SK-N-SH (cell line): ENCODE results near the gene TFAP2D. TPM values are rescaled to one million over a fixed set of nuclear protein-coding genes. Genes with fewer than 3 reads are reported as not detected.

Experiments
- CTCF ChIA-PET: fragments of 300-600, 350-600 bp; formaldehyde crosslinking; extraction: SDS; loops from one replicate; lab custom pipeline; 2021; lab: Yijun Ruan, JAX
- POLR2A ChIA-PET: fragments of 350-600 bp; sonication (Branson Sonifier 250); formaldehyde crosslinking; extraction: SDS; loops from one replicate; lab custom pipeline; 2020; ENCODE audit warnings: antibody characterized with exemption, inconsistent platforms; lab: Yijun Ruan, JAX
- DNase-seq: peaks from one replicate; pipeline ENCODE4 v3.0.0; 2012
- H2AFZ ChIP-seq: fragments of 200-600 bp; sonication (generic); 2 replicates; pipeline ENCODE4 v1.8.1; 2016; ENCODE audit warnings: antibody characterized with exemption, mild to moderate bottlenecking, low read depth
- H3F3A ChIP-seq: fragments of 200-600 bp; sonication (generic); replicated peaks from 2 replicates; pipeline ENCODE3; 2016; ENCODE audit warnings: antibody characterized with exemption, mild to moderate bottlenecking; ENCODE audit not compliant: insufficient read depth
- H3K27ac ChIP-seq, 2 experiments: fragments of 200-500 bp in 1 of 2; fragments of 200-600 bp in 1 of 2; sonication (Bioruptor generic) in 1 of 2; sonication (generic), shearing (Covaris generic) in 1 of 2; 2 replicates each; pipeline versions ENCODE4 v1.5.1 to v1.6.1; 2014 to 2016; ENCODE audit warnings: low read depth in 2 of 2, inconsistent platforms in 1 of 2, low read length in 1 of 2, mild to moderate bottlenecking in 1 of 2, mixed read lengths in 1 of 2
- H3K27me3 ChIP-seq: fragments of 200-600 bp; sonication (generic), shearing (Covaris generic); 2 replicates; pipeline ENCODE4 v1.6.1; 2016; ENCODE audit warnings: mixed run types; ENCODE audit not compliant: insufficient read depth
- H3K36me3 ChIP-seq, 2 experiments: fragments of 200-500 bp in 1 of 2; fragments of 200-600 bp in 1 of 2; sonication (Bioruptor generic) in 1 of 2; sonication (generic) in 1 of 2; replicated peaks in 1 of 2; 2 replicates each; pipeline versions ENCODE3 to v1.5.1; 2014 to 2016; ENCODE audit warnings: low read length in 1 of 2, mild to moderate bottlenecking in 1 of 2; ENCODE audit not compliant: insufficient read depth in 2 of 2, control insufficient read depth in 1 of 2
- H3K4me1 ChIP-seq, 2 experiments: fragments of 200-500 bp in 1 of 2; fragments of 200-600 bp in 1 of 2; sonication (Bioruptor generic) in 1 of 2; sonication (generic), shearing (Covaris generic) in 1 of 2; 2 replicates each; pipeline versions ENCODE4 v1.5.1 to v1.6.1; 2014 to 2016; ENCODE audit warnings: low read depth in 1 of 2, low read length in 1 of 2, mixed run types in 1 of 2; ENCODE audit not compliant: insufficient read depth in 2 of 2, control insufficient read depth in 1 of 2
- H3K4me2 ChIP-seq: fragments of 200-600 bp; sonication (generic), shearing (Covaris generic); 2 replicates; pipeline ENCODE4 v1.6.1; 2017; ENCODE audit warnings: mixed run types
- H3K4me3 ChIP-seq, 2 experiments: fragments of 200-500 bp in 1 of 2; fragments of 200-600 bp in 1 of 2; sonication (Bioruptor generic) in 1 of 2; sonication (generic), shearing (Covaris generic) in 1 of 2; 2 replicates each; pipeline versions ENCODE4 v1.5.1 to v1.8.1; 2014 to 2016; ENCODE audit warnings: low read depth in 2 of 2, inconsistent platforms in 1 of 2, low read length in 1 of 2, mild to moderate bottlenecking in 1 of 2, mixed read lengths in 1 of 2, moderate library complexity in 1 of 2
- H3K79me2 ChIP-seq: fragments of 200-600 bp; sonication (generic); 2 replicates; pipeline ENCODE4 v1.8.1; 2017; ENCODE audit warnings: mild to moderate bottlenecking; ENCODE audit not compliant: insufficient read depth
- H3K9ac ChIP-seq: fragments of 200-600 bp; sonication (generic); 2 replicates; pipeline ENCODE4 v1.6.1; 2017; ENCODE audit warnings: mixed run types
- H3K9me2 ChIP-seq: fragments of 200-600 bp; sonication (generic); 2 replicates; pipeline ENCODE4 v1.6.1; 2017; ENCODE audit warnings: mixed run types
- H3K9me3 ChIP-seq: fragments of 200-600 bp; sonication (generic); 2 replicates; pipeline ENCODE4 v1.6.1; 2017; ENCODE audit warnings: mixed run types, mild to moderate bottlenecking, moderate library complexity
- H4K20me1 ChIP-seq: fragments of 200-600 bp; sonication (generic); 2 replicates; pipeline ENCODE4 v1.6.1; 2017; ENCODE audit warnings: mild to moderate bottlenecking, mixed run types; ENCODE audit not compliant: insufficient read depth
- EZH2phosphoT487 ChIP-seq: fragments of 200-600 bp; sonication (generic); IDR thresholded peaks from 2 replicates; pipeline ENCODE4 v1.6.1; 2017; ENCODE audit warnings: low read depth, mixed run types, mild to moderate bottlenecking, antibody characterized with exemption, moderate library complexity, borderline replicate concordance
- FOXJ3 ChIP-seq: sonication (generic); formaldehyde crosslinking; IDR thresholded peaks from 2 replicates; pipeline ENCODE4 v1.5.1; 2020; ENCODE audit warnings: mild to moderate bottlenecking, missing genetic modification reagents
- FOXM1 ChIP-seq: IDR thresholded peaks from 2 replicates; pipeline ENCODE4 v1.4.0; 2012; ENCODE audit warnings: low read depth, mild to moderate bottlenecking
- JUND ChIP-seq: IDR thresholded peaks from 2 replicates; pipeline ENCODE4 v1.4.0; 2012
- MXI1 ChIP-seq: IDR thresholded peaks from 2 replicates; pipeline ENCODE4 v1.6.1; 2012; ENCODE audit warnings: mild to moderate bottlenecking, low read depth, low read length, improper control_type of control experiment
- NRF1 ChIP-seq: IDR thresholded peaks from 2 replicates; pipeline ENCODE4 v1.6.1; 2012; ENCODE audit warnings: low read depth, mild to moderate bottlenecking, low read length
- RCOR1 ChIP-seq: fragments of 150-350 bp; IDR thresholded peaks from 2 replicates; pipeline ENCODE4 v1.6.1; 2017; ENCODE audit warnings: antibody characterized with exemption, low read length
- RXRA ChIP-seq: IDR thresholded peaks from 2 replicates; pipeline ENCODE4 v1.4.0; 2012; ENCODE audit warnings: low read depth, mild to moderate bottlenecking, borderline replicate concordance
- SIN3A ChIP-seq: IDR thresholded peaks from 2 replicates; pipeline ENCODE4 v1.6.1; 2012; ENCODE audit warnings: low read depth, mild to moderate bottlenecking, low read length, moderate library complexity, borderline replicate concordance
- SMC3 ChIP-seq: IDR thresholded peaks from 2 replicates; pipeline ENCODE4 v1.6.1; 2012; ENCODE audit warnings: low read depth, low read length, improper control_type of control experiment
- TAF1 ChIP-seq: IDR thresholded peaks from 2 replicates; pipeline ENCODE4 v1.6.1; 2012; ENCODE audit warnings: low read depth, mild to moderate bottlenecking, low read length, moderate library complexity, borderline replicate concordance
- TCF12 ChIP-seq: IDR thresholded peaks from 2 replicates; pipeline ENCODE4 v1.4.0; 2012
- YY1 ChIP-seq: IDR thresholded peaks from 2 replicates; pipeline ENCODE4 v1.4.0; 2012; ENCODE audit warnings: low read depth, mild to moderate bottlenecking
- WGBS: methylation state at CpG from one replicate; pipeline ENCODE4 v1.1.6; 2017; ENCODE audit warnings: low lambda C conversion rate; 5-methylcytosine and 5-hydroxymethylcytosine counted together
- polyA plus RNA-seq, 3 experiments: library from polyadenylated mRNA; depleted of rRNA; stranded (reverse); fragments of >200 nt; gene quantifications; 2 replicates each; pipeline ENCODE4 v1.2.3, GENCODE V29; 2012
- TF ChIP-seq, protein P1 (sequence below): IDR thresholded peaks from 2 replicates; pipeline ENCODE4 v1.6.1; 2012; ENCODE audit warnings: mild to moderate bottlenecking, low read depth, low read length, moderate library complexity
- TF ChIP-seq, protein P2 (sequence below): IDR thresholded peaks from 2 replicates; pipeline ENCODE4; 2012
- TF ChIP-seq, protein P3 (sequence below): fragments of 150-350 bp; IDR thresholded peaks from 2 replicates; pipeline ENCODE4 v1.6.1; 2016; ENCODE audit warnings: mild to moderate bottlenecking, low read depth, low read length
- TF ChIP-seq, protein P4 (sequence below): IDR thresholded peaks from 2 replicates; pipeline ENCODE4 v1.4.0; 2012; ENCODE audit warnings: low read depth, borderline replicate concordance

TFAP2D gene
- polyA plus RNA-seq, 1 of the 3 experiments (the other 2 are of a cell fraction), result not detected

DNA sequence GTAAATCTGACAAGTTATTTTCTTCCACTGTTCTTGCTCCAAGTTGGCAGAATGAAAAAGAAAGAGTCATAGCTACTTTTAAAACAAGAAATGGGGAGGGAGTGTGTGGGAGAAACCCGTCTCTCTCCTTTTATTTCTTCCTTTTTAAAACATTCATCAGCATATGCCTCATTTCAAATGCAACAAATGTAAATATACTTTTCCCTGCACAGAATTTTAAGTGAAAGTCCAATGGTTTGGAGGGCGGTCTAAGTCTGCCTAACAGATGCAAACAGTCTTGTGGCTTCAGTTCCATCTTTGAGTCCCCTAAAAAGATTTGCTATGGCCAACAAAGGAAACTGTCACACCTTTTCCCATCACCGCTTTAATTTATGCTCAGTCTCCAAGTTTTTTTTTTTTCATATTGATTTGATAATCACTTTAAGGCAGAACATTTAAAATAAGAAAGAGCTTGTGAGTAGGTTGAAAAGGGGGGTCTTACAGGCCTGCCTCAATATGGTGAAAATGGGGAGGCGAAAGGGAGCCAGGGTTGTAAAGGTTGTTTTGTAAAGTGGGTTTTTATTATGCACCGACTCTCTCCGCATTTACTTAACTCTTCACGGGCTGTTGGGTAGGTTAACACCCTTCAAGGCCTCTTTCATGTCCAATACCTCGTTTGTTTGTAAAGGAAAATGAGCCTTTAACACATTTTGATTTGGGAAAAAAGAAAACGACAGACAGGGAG is 4.6 kb downstream of the TFAP2D start (continued):
- TF ChIP-seq, protein P1, sequence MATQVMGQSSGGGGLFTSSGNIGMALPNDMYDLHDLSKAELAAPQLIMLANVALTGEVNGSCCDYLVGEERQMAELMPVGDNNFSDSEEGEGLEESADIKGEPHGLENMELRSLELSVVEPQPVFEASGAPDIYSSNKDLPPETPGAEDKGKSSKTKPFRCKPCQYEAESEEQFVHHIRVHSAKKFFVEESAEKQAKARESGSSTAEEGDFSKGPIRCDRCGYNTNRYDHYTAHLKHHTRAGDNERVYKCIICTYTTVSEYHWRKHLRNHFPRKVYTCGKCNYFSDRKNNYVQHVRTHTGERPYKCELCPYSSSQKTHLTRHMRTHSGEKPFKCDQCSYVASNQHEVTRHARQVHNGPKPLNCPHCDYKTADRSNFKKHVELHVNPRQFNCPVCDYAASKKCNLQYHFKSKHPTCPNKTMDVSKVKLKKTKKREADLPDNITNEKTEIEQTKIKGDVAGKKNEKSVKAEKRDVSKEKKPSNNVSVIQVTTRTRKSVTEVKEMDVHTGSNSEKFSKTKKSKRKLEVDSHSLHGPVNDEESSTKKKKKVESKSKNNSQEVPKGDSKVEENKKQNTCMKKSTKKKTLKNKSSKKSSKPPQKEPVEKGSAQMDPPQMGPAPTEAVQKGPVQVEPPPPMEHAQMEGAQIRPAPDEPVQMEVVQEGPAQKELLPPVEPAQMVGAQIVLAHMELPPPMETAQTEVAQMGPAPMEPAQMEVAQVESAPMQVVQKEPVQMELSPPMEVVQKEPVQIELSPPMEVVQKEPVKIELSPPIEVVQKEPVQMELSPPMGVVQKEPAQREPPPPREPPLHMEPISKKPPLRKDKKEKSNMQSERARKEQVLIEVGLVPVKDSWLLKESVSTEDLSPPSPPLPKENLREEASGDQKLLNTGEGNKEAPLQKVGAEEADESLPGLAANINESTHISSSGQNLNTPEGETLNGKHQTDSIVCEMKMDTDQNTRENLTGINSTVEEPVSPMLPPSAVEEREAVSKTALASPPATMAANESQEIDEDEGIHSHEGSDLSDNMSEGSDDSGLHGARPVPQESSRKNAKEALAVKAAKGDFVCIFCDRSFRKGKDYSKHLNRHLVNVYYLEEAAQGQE, result no peak
- TF ChIP-seq, protein P2, sequence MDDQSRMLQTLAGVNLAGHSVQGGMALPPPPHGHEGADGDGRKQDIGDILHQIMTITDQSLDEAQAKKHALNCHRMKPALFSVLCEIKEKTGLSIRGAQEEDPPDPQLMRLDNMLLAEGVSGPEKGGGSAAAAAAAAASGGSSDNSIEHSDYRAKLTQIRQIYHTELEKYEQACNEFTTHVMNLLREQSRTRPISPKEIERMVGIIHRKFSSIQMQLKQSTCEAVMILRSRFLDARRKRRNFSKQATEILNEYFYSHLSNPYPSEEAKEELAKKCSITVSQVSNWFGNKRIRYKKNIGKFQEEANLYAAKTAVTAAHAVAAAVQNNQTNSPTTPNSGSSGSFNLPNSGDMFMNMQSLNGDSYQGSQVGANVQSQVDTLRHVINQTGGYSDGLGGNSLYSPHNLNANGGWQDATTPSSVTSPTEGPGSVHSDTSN, result no peak
- TF ChIP-seq, protein P3, sequence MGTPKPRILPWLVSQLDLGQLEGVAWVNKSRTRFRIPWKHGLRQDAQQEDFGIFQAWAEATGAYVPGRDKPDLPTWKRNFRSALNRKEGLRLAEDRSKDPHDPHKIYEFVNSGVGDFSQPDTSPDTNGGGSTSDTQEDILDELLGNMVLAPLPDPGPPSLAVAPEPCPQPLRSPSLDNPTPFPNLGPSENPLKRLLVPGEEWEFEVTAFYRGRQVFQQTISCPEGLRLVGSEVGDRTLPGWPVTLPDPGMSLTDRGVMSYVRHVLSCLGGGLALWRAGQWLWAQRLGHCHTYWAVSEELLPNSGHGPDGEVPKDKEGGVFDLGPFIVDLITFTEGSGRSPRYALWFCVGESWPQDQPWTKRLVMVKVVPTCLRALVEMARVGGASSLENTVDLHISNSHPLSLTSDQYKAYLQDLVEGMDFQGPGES, result no peak
- TF ChIP-seq RCOR1, result no peak
- TF ChIP-seq SIN3A, result no peak

DNA sequence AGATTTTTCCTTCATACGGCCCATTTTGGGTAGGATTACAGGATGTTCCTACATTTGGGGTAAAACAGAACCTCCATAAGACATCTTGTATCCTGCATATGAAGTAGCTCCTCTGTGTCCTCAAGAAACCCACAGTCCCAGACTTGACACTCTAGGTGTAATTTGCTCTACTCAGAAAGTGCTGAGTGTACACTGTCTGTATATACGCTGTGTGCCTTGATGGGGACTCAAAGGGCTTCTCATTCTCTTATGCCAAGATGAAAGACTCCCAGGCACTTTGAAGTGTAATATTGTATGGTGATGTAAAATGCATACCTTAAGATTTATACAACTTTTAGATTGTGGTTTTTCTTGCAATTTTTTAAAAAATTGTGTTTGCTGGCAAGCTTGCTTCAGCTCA is 5.2 kb downstream of the TFAP2D start:
- H3K9me3 ChIP-seq, result no peaks in the 10 kb centered on the region

More for the DNA sequence above, 5.2 kb downstream of the TFAP2D start:
- Histone ChIP-seq H3K9me2 (no peaks in the 10 kb centered on the region), H3K27me3 (peaks cover 18% of the 10 kb centered on the region; the same call in 1 of the 2 replicates), H3K36me3 (no peaks in the 10 kb centered on the region), H3K9ac (no peak overlapping the region), H3F3A (no peaks in the 10 kb centered on the region), H3K27ac (no peak overlapping the region), H4K20me1 (no peaks in the 10 kb centered on the region), H2AFZ (no peak overlapping the region), H3K79me2 (no peaks in the 10 kb centered on the region), H3K4me1 (peaks cover 0 to 9% of the 10 kb centered on the region in 2 experiments; a peak in 1 of 4 replicates), H3K4me2 (no peak overlapping the region), H3K4me3 (no peak overlapping the region)
- ChIA-PET CTCF (interaction anchor here (0.9 to 1.5 kb wide), 3 partner anchors 18 to 74 kb away, joined by 3 read pairs; no protein-coding TSS in a partner anchor), POLR2A (no interaction called here)
- no peak for DNase-seq
- TF ChIP-seq, protein P1, result no peak
- no peak for TF ChIP-seq NRF1
- TF ChIP-seq MXI1, result no peak
- no peak for TF ChIP-seq YY1
- TF ChIP-seq, protein P4, sequence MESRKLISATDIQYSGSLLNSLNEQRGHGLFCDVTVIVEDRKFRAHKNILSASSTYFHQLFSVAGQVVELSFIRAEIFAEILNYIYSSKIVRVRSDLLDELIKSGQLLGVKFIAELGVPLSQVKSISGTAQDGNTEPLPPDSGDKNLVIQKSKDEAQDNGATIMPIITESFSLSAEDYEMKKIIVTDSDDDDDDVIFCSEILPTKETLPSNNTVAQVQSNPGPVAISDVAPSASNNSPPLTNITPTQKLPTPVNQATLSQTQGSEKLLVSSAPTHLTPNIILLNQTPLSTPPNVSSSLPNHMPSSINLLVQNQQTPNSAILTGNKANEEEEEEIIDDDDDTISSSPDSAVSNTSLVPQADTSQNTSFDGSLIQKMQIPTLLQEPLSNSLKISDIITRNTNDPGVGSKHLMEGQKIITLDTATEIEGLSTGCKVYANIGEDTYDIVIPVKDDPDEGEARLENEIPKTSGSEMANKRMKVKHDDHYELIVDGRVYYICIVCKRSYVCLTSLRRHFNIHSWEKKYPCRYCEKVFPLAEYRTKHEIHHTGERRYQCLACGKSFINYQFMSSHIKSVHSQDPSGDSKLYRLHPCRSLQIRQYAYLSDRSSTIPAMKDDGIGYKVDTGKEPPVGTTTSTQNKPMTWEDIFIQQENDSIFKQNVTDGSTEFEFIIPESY, result no peak
- TF ChIP-seq RXRA, result no peak
- no peak for TF ChIP-seq TCF12
- no peak for TF ChIP-seq TAF1
- no peak for TF ChIP-seq JUND
- no peak for TF ChIP-seq EZH2phosphoT487
- no peak for TF ChIP-seq FOXM1
- no peak for TF ChIP-seq FOXJ3 (CRISPR knock-in tag)
- no peak for TF ChIP-seq SMC3
- 46% methylated on average over 2 of the region's 2 CpGs for WGBS
